Type B pancreatic cell (in vitro differentiated cells): ENCODE data around the gene B3GAT2. TPM values are rescaled to one million over a fixed set of nuclear protein-coding genes. Genes with fewer than 3 reads are reported as not detected.
A peak's percentile ranks its signal among the peaks of the same experiment; 100 is the strongest.

ENCODE experiments used
- DNase-seq: peaks from one replicate; pipeline ENCODE4 v3.0.0; 2021; ENCODE audit warnings: mixed read lengths; ENCODE audit not compliant: unreplicated experiment; ENCODE audit errors: extremely low spot score
- H3K27ac Mint-ChIP-seq: 2 replicates; pipeline ENCODE4 v1.8.0; 2021; ENCODE audit warnings: mild to moderate bottlenecking, mixed read lengths
- H3K27me3 Mint-ChIP-seq: 2 replicates; pipeline ENCODE4 v1.8.0; 2021; ENCODE audit warnings: mixed read lengths
- H3K36me3 Mint-ChIP-seq: 2 replicates; pipeline ENCODE4 v1.8.0; 2021; ENCODE audit warnings: mixed read lengths
- H3K4me1 Mint-ChIP-seq: one replicate; pipeline ENCODE4 v1.8.0; 2021; ENCODE audit warnings: mixed read lengths; ENCODE audit not compliant: unreplicated experiment
- H3K4me3 Mint-ChIP-seq: 2 replicates; pipeline ENCODE4 v1.8.0; 2021; ENCODE audit warnings: mild to moderate bottlenecking, mixed read lengths
- H3K9me3 Mint-ChIP-seq: 2 replicates; pipeline ENCODE4 v1.8.0; 2021; ENCODE audit warnings: mixed read lengths
- total RNA-seq: library from RNA; stranded (reverse); gene quantifications from 2 replicates; pipeline ENCODE4 v1.2.1, GENCODE V29; 2021; ENCODE audit warnings: low replicate concordance
- TF ChIP-seq, protein P1 (sequence below): fragments of 200-600 bp; sonication (generic); conservative IDR thresholded peaks from 2 replicates; pipeline ENCODE4 v1.5.0; 2021; ENCODE audit warnings: antibody characterized with exemption, mild to moderate bottlenecking

The B3GAT2 gene
- total RNA-seq, 1 donor from 2014 or later = 1.7 TPM

GRCh38 chr6:70884074-70884983 is 72.5 kb downstream of the B3GAT2 start:
- TF ChIP-seq, protein P1, sequence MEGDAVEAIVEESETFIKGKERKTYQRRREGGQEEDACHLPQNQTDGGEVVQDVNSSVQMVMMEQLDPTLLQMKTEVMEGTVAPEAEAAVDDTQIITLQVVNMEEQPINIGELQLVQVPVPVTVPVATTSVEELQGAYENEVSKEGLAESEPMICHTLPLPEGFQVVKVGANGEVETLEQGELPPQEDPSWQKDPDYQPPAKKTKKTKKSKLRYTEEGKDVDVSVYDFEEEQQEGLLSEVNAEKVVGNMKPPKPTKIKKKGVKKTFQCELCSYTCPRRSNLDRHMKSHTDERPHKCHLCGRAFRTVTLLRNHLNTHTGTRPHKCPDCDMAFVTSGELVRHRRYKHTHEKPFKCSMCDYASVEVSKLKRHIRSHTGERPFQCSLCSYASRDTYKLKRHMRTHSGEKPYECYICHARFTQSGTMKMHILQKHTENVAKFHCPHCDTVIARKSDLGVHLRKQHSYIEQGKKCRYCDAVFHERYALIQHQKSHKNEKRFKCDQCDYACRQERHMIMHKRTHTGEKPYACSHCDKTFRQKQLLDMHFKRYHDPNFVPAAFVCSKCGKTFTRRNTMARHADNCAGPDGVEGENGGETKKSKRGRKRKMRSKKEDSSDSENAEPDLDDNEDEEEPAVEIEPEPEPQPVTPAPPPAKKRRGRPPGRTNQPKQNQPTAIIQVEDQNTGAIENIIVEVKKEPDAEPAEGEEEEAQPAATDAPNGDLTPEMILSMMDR = peak; percentile 89
- no peaks in the 10 kb centered on the region for H3K36me3 Mint-ChIP-seq

DNA sequence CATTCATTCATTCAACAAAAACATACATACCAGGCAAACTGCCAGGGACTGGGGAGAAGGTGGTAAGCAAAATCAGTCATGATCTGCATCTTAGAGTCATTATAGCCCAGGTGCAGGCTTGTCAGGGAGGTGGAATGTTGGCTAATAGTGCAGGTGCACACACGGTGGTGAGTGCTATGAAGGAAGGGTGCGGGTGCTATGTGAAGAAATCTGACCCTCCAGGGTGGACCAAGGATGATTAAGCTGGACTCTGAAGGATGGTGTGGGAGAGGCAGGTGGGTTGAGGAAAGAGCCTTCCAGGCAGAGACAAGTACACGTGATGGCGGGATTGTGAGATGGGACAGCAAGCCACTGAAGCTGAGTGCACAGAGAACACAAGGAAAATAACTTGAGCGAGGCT is 77.4 kb downstream of the B3GAT2 start:
- no peak overlapping the region for H3K27ac Mint-ChIP-seq

More at GRCh38 chr6:70884074-70884983, 72.5 kb downstream of the B3GAT2 start:
- H3K9me3 Mint-ChIP-seq = no peaks in the 10 kb centered on the region
- H3K4me3 Mint-ChIP-seq = no peak overlapping the region
- peaks cover 15% of the 10 kb centered on the region for H3K27me3 Mint-ChIP-seq
- H3K27ac Mint-ChIP-seq = no peak overlapping the region
- DNase-seq = no peak
- peaks cover 7% of the 10 kb centered on the region for H3K4me1 Mint-ChIP-seq

DNA sequence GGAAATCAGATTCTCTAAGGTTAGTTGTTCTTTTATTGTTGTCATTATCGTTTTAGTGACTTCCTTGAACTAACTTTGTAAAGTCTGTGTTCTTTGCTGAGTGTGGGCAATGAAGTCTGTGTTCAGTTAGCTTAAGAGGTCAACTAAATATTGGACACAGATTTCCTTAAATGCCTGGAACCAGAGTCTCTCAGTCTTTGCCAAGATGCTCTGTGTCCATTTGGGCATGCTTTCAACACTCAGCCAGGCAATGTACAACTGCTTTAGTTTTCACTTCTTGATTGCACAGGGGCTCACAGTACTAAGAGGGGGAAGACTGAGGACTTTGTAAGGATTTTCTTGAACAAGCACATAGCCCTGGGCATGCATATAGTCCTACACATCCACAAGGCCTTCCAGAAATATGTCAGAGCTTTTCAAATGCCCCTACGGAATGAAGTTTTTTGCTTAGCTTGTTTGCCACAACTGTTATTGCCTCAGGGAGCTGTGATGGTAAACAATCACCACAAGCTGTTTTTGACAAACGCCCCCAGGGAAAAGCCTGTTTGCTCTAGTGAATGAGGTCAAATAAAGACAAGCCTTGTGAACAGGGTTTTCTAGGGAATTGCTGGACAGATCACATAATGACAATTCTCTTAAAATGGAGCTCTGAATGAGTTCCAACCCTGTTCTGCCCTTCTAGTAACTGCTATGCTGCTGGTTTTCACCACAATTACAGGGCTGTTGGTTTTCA is 82.5 kb downstream of the B3GAT2 start:
- no peak overlapping the region for H3K27ac Mint-ChIP-seq

More for the DNA sequence above, 77.4 kb downstream of the B3GAT2 start:
- Mint-ChIP-seq H3K27me3 (peaks cover 3% of the 10 kb centered on the region), H3K4me3 (no peak overlapping the region), H3K36me3 (no peaks in the 10 kb centered on the region), H3K9me3 (no peaks in the 10 kb centered on the region), H3K4me1 (no peaks in the 10 kb centered on the region)
- TF ChIP-seq, protein P1 = no peak
- no peak for DNase-seq

DNA sequence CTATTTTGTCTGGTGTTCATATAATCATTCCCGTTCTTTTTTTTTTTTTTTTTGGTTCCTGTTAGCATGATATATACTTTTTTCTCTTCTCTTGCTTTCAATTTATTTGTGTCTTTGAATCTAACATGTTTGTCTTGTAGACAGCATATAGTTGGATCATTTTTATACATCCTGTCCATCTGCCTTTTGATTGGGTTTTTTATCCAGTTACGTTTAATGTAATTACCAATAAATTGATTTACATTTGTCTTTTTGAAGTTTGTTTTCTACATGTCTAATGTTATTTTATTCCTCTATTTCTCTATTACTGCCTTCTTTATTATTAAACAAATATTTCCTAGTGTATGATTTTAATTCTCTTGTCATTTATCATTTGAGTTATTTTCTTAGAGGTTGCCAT is 84.4 kb downstream of the B3GAT2 start:
- no peak for DNase-seq
- Mint-ChIP-seq H3K4me1 (no peaks in the 10 kb centered on the region), H3K27me3 (no peaks in the 10 kb centered on the region), H3K36me3 (no peaks in the 10 kb centered on the region), H3K4me3 (no peak overlapping the region), H3K27ac (no peak overlapping the region), H3K9me3 (peaks cover 4% of the 10 kb centered on the region)
- TF ChIP-seq, protein P1 = no peak

More for the DNA sequence above, 82.5 kb downstream of the B3GAT2 start:
- Mint-ChIP-seq H3K27me3 (no peaks in the 10 kb centered on the region), H3K9me3 (peaks cover 4% of the 10 kb centered on the region), H3K4me3 (no peak overlapping the region), H3K36me3 (no peaks in the 10 kb centered on the region), H3K4me1 (no peaks in the 10 kb centered on the region)
- DNase-seq = no peak
- TF ChIP-seq, protein P1 = no peak

DNA sequence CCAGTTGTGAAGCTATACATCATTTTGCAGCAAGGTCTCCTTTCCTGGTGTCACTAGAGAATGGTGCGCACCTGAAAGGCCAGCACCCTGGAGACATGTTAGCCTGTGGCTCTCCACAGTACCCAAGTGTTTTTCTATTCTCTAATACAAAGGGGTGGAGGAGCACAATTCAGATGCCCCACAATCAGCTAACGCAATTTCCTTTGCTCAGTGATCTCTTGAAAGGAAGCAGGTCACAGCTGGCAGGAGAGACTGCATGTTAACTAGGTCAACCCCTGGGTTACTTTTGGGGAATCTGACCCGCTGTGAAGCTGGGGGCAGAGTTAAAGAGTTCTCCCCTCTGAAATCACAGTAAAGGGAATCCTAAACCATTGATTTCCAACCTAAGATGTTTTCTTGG is 92.5 kb downstream of the B3GAT2 start:
- no peak for DNase-seq
- Mint-ChIP-seq H3K36me3 (peaks cover 4% of the 10 kb centered on the region), H3K9me3 (no peaks in the 10 kb centered on the region), H3K4me3 (no peak overlapping the region), H3K4me1 (peaks cover 4% of the 10 kb centered on the region), H3K27me3 (no peaks in the 10 kb centered on the region), H3K27ac (no peak overlapping the region)
- TF ChIP-seq, protein P1 = no peak
